Measurements from ENCODE around the gene EDIL3. TPM values are rescaled to one million over a fixed set of nuclear protein-coding genes. Genes with fewer than 3 reads are reported as not detected.
"Not testable (repeated sequence)": the region's sequence is repeated elsewhere in the genome, so short reads cannot be mapped to it uniquely, and the experiment has no call there.

EDIL3 gene
- total RNA-seq, 4 donors from 2014 or later, result 14.8 to 29.0 (median 20.2) TPM

GRCh38 chr5:84181093-84181492 is 203.6 kb downstream of the EDIL3 start:
- intact Hi-C loops (cut with DNase I; ENCODE audit: low total_unique reads), result no loop called here
- WGBS, 2 donors, result 64% methylated on average over 3 of the region's 3 CpGs
- H3K4me3 ChIP-seq (ENCODE audit: low read depth, poor library complexity, severe bottlenecking), result no peak overlapping the region
- no peak for TF ChIP-seq CTCF (IDR thresholded peaks at IDR 0.05)
- no peak for TF ChIP-seq POLR2A (IDR thresholded peaks at IDR 0.05)
- DNase-seq (ENCODE audit: low spot score in 2 of 2), result no peak

GRCh38 chr5:84168841-84169240 is 215.8 kb downstream of the EDIL3 start:
- no peak for DNase-seq (ENCODE audit: low spot score in 2 of 2)
- intact Hi-C loops (cut with DNase I; ENCODE audit: low total_unique reads), result loop anchor here (10.0 kb wide), 1 partner anchor 1644 kb away; no protein-coding TSS in a partner anchor
- H3K4me3 ChIP-seq (ENCODE audit: low read depth, poor library complexity, severe bottlenecking), result no peak overlapping the region
- no peak for TF ChIP-seq CTCF (IDR thresholded peaks at IDR 0.05)
- TF ChIP-seq POLR2A (IDR thresholded peaks at IDR 0.05), result no peak
- 87 to 88% methylated on average over 2 of the region's 2 CpGs for WGBS, 2 donors

DNA sequence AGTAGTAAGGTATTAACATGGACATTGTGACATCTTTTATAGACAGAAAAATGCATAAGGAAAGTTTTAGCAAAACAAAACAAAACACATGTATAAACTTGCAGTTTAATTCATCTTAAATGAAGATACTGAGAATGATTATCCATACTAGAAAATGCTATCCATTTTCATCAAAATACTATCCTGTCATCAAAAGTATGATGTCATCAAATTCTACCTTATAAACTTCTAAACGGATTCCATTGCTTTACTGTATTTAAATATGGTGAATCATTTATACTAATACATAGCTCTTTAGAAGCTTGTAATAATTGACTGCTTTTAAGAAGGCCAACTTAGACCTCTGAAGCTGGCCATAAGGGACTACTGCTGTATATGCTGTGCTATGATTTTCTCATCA is 221.0 kb downstream of the EDIL3 start:
- TF ChIP-seq CTCF (IDR thresholded peaks at IDR 0.05) (no peak), POLR2A (IDR thresholded peaks at IDR 0.05) (no peak)
- DNase-seq (ENCODE audit: low spot score in 2 of 2), result no peak
- intact Hi-C loops (cut with DNase I; ENCODE audit: low total_unique reads), result loop anchor here (10.0 kb wide), 1 partner anchor 1639 kb away; no protein-coding TSS in a partner anchor
- H3K4me3 ChIP-seq (ENCODE audit: low read depth, poor library complexity, severe bottlenecking), result no peak overlapping the region
- 53 to 65% methylated on average over 1 of the region's 1 CpG for WGBS, 2 donors

GRCh38 chr5:84162695-84163094 is 222.0 kb downstream of the EDIL3 start:
- intact Hi-C loops (cut with DNase I; ENCODE audit: low total_unique reads), result loop anchor here (10.0 kb wide), 1 partner anchor 1638 kb away; no protein-coding TSS in a partner anchor
- TF ChIP-seq CTCF (IDR thresholded peaks at IDR 0.05) (no peak), POLR2A (IDR thresholded peaks at IDR 0.05) (no peak)
- no peak overlapping the region for H3K4me3 ChIP-seq (ENCODE audit: low read depth, poor library complexity, severe bottlenecking)
- DNase-seq (ENCODE audit: low spot score in 2 of 2), result no peak
- 57 to 74% methylated on average over 1 of the region's 1 CpG for WGBS, 2 donors

GRCh38 chr5:84160650-84161049 is 224.0 kb downstream of the EDIL3 start:
- H3K4me3 ChIP-seq (ENCODE audit: low read depth, poor library complexity, severe bottlenecking); DNase-seq (ENCODE audit: low spot score in 2 of 2): not testable (repeated sequence)
- intact Hi-C loops (cut with DNase I; ENCODE audit: low total_unique reads), result loop anchor here (10.0 kb wide), 1 partner anchor 1636 kb away; no protein-coding TSS in a partner anchor

DNA sequence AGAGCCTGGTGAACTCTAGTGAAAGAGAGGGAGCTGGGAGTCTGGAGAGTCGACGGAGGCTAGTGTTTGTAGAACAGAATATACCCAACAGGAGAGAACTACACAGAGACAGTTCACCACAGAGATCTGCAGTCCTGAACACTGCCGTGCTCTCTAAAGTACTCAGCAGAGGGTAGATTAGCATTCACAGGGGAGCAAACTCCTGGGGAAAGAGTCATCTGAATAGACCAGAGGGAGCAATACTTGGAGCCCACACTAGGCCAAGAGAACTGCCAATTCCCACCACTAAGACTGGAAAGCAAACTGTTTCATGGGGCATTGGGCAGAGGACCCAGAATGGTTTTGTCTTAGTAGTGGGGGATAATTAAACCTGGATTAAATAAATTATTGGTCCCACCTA is 235.6 kb downstream of the EDIL3 start:
- 84 to 96% methylated on average over 3 of the region's 3 CpGs for WGBS, 2 donors
- intact Hi-C loops (cut with DNase I; ENCODE audit: low total_unique reads), result no loop called here
- TF ChIP-seq POLR2A (IDR thresholded peaks at IDR 0.05) (no peak), CTCF (IDR thresholded peaks at IDR 0.05) (no peak)
- no peak overlapping the region for H3K4me3 ChIP-seq (ENCODE audit: low read depth, poor library complexity, severe bottlenecking)
- DNase-seq (ENCODE audit: low spot score in 2 of 2), result no peak

Measured in lower leg skin (tissue), 4 donors.